PFSK-1 (cell line): ENCODE data around the gene HS6ST3.

Experiments used
- POLR2AphosphoS5 ChIP-seq: IDR thresholded peaks from 2 replicates; pipeline ENCODE4 v1.6.1; 2012; ENCODE audit warnings: low read depth, mild to moderate bottlenecking, control low read depth, low read length, moderate library complexity
- REST ChIP-seq, 2 experiments: IDR thresholded peaks; 2 replicates each; pipeline versions ENCODE4 v1.6.1 to v1.8.0; 2011 to 2012; ENCODE audit warnings: low read depth in 2 of 2, low read length in 2 of 2, control low read depth in 1 of 2, inconsistent platforms in 1 of 2, mild to moderate bottlenecking in 1 of 2, moderate library complexity in 1 of 2; ENCODE audit not compliant: insufficient read depth in 1 of 2
- TAF1 ChIP-seq: IDR thresholded peaks from 2 replicates; pipeline ENCODE4 v1.6.1; 2012; ENCODE audit warnings: low read length, control low read depth, borderline replicate concordance; ENCODE audit not compliant: insufficient read depth

GRCh38 chr13:96403651-96404050 is 313.7 kb downstream of the HS6ST3 start:
- no peak for TF ChIP-seq TAF1
- no peak for TF ChIP-seq POLR2AphosphoS5
- TF ChIP-seq REST (IDR thresholded peaks at IDR 0.05; ENCODE audit: insufficient read depth in 1 of 2, low read depth in 2 of 2, low read length in 2 of 2) = no peak
